GM10266 (cell line): ENCODE data around the gene MYO1H.

Experiments used
- DNase-seq: peaks from one replicate; pipeline ENCODE4 v3.0.0; 2012; ENCODE audit errors: extremely low spot score
- CTCF ChIP-seq: IDR thresholded peaks from 2 replicates; pipeline ENCODE4 v1.5.1; 2012; ENCODE audit warnings: mild to moderate bottlenecking, low read depth; ENCODE audit not compliant: control insufficient read depth, insufficient read depth; ENCODE audit errors: missing control alignments

MYO1H gene

GRCh38 chr12:109482894-109483293, 135.2 kb downstream of the MYO1H start:
- no peak for DNase-seq
- TF ChIP-seq CTCF = no peak

GRCh38 chr12:109483346-109483745, 135.6 kb downstream of the MYO1H start:
- DNase-seq = no peak
- TF ChIP-seq CTCF = no peak

- no peak for TF ChIP-seq CTCF
- no peak for DNase-seq
These were observed 137.5 kb downstream of the MYO1H start for GRCh38 chr12:109485201-109485600.

GRCh38 chr12:109487181-109488050, 139.7 kb downstream of the MYO1H start:
- TF ChIP-seq CTCF = no peak
- DNase-seq = no peak

- no peak for DNase-seq
- no peak for TF ChIP-seq CTCF
These were observed 140.5 kb downstream of the MYO1H start for GRCh38 chr12:109488051-109488665.

- no peak for DNase-seq
- no peak for TF ChIP-seq CTCF
These were observed 141.6 kb downstream of the MYO1H start for GRCh38 chr12:109489016-109489954.
